HFF-Myc (cell line): ENCODE results near the gene PZP.
"Not testable (repeated sequence)": the region's sequence is repeated elsewhere in the genome, so short reads cannot be mapped to it uniquely, and the experiment has no call there.

Experiments
- DNase-seq: peaks from one replicate; pipeline ENCODE4 v3.0.0-alpha.2; 2011; ENCODE audit warnings: low read depth; ENCODE audit errors: extremely low read depth
- H3K4me3 ChIP-seq: replicated peaks from 2 replicates; pipeline ENCODE4 v1.5.1; 2011; ENCODE audit warnings: low read depth, mild to moderate bottlenecking, control low read depth, low read length
- CTCF ChIP-seq: IDR thresholded peaks from 2 replicates; pipeline ENCODE4 v1.5.1; 2012; ENCODE audit warnings: mild to moderate bottlenecking, low read depth, low read length, control low read depth; ENCODE audit errors: missing control alignments

PZP gene

GRCh38 chr12:9248435-9248834 lies 40.2 kb upstream of the PZP start:
- no peak for TF ChIP-seq CTCF
- no peak overlapping the region for H3K4me3 ChIP-seq
- DNase-seq: no peak

- TF ChIP-seq CTCF: no peak
- DNase-seq: no peak
These were observed 36.7 kb upstream of the PZP start for GRCh38 chr12:9244894-9245293.

DNA sequence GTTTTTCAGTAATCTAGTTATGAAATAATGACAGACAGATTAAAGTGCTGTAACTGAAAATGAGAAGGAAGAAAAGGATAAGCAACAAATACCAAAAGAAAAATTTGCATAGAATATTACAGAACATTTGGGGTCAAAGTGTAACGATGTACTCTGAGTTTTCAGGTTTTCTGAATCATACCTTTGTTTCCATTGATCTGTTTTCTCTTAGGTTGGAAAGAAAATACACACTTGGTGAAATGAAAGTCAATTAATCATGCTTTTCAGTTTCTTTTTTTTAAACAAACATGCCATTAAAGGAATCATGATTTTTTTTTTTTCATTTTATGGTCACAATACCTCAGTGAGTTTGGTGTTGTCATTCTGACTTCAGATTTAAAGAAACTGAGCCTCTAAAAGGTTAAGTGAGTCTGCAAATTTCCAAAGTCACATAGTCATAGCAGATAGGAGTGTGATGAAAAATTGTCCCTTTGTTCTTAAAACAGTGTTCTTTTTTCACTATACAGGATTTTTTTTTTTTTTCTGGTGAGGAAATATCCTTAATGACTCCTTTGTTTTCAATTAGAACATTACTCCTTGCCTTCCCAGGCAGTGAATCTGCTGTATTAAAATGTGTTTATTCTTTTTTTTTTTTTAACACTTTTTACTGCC lies 35.9 kb upstream of the PZP start:
- TF ChIP-seq CTCF: no peak
- no peak overlapping the region for H3K4me3 ChIP-seq
- DNase-seq: no peak

More at GRCh38 chr12:9244894-9245293, 36.7 kb upstream of the PZP start:
- H3K4me3 ChIP-seq: no peak overlapping the region

GRCh38 chr12:9241301-9241700 lies 33.1 kb upstream of the PZP start:
- no peak for DNase-seq
- TF ChIP-seq CTCF: no peak

GRCh38 chr12:9240776-9241175 lies 32.6 kb upstream of the PZP start:
- no peak overlapping the region for H3K4me3 ChIP-seq
- no peak for TF ChIP-seq CTCF
- no peak for DNase-seq

More at GRCh38 chr12:9241301-9241700, 33.1 kb upstream of the PZP start:
- no peak overlapping the region for H3K4me3 ChIP-seq

- not testable (repeated sequence) for H3K4me3 ChIP-seq, DNase-seq
These were observed 31.9 kb upstream of the PZP start for GRCh38 chr12:9240004-9240635.

- no peak for DNase-seq
- H3K4me3 ChIP-seq: no peak overlapping the region
- TF ChIP-seq CTCF: no peak
These were observed 29.1 kb upstream of the PZP start for GRCh38 chr12:9237286-9237685.
